SH-SY5Y (cell line): ENCODE results near the gene ANKK1.

Experiments
- GATA2 ChIP-seq: IDR thresholded peaks from 2 replicates; pipeline ENCODE4 v1.6.1; 2011; ENCODE audit warnings: mild to moderate bottlenecking, low read depth, low read length
- GATA3 ChIP-seq: IDR thresholded peaks from 2 replicates; pipeline ENCODE4 v1.6.1; 2011; ENCODE audit warnings: low read depth, mild to moderate bottlenecking, low read length, moderate library complexity

DNA sequence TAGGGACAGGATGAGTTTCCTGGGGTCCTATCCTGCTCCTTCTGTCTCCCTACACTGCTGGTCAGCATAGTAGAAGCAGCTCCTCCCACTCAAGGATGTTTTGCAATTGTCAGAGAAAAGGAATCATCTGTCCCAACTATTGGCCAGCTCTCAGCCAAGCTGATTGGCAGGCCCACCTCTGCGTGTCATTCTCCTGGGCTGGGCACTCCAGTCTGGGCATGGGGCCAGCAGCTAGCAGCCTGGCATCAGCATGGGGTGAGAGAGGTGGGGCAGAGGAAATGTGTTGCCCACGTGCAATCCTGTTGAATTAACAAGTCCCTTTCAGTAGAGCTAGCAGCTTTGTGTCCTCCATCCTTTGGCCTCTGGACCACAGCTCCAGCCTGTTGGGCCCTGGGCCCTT, 14.1 kb downstream of the ANKK1 start:
- TF ChIP-seq GATA2, result no peak
- TF ChIP-seq GATA3, result no peak
